ENCODE measurements around the gene RHOH.

- TF ChIP-seq CTCF (IDR thresholded peaks at IDR 0.05) (no peak), EP300 (IDR thresholded peaks at IDR 0.05) (no peak)
These were observed 23.4 kb upstream of the RHOH start for GRCh38 chr4:40173470-40173875.

All from suprapubic skin (tissue), 3 donors.